Thoracic aorta (tissue), 2 donors: ENCODE measurements around the gene PIAS1. TPM values are rescaled to one million over a fixed set of nuclear protein-coding genes. Genes with fewer than 3 reads are reported as not detected.

Experiments used
- ATAC-seq: fragments of 150-250 bp; one replicate; pipeline ENCODE4 v1.8.0; 2017; ENCODE audit warnings: low read depth; ENCODE audit not compliant: insufficient number of reproducible peaks, low FRiP score
- DNase-seq: peaks from one replicate; pipeline ENCODE4 v3.0.0-alpha.2; 2020; ENCODE audit warnings: low spot score
- H3K27ac ChIP-seq, 2 donors: fragments of 200-600 bp; sonication (generic); 1 replicate in 1 of 2; 2 replicates in 1 of 2; pipeline ENCODE4 v1.5.1; 2016; ENCODE audit warnings: mild to moderate bottlenecking in 2 of 2, moderate library complexity in 2 of 2
- H3K27me3 ChIP-seq: fragments of 200-600 bp; sonication (generic); replicated peaks from 2 replicates; pipeline ENCODE4 v1.6.0; 2016; ENCODE audit warnings: mild to moderate bottlenecking; ENCODE audit not compliant: insufficient read depth
- H3K36me3 ChIP-seq: fragments of 200-600 bp; sonication (generic); one replicate; pipeline ENCODE4 v1.5.1; 2016
- H3K4me1 ChIP-seq, 2 donors: fragments of 200-600 bp; sonication (generic); 1 replicate in 1 of 2; 2 replicates in 1 of 2; pipeline versions ENCODE4 v1.5.1 to v1.6.0; 2016; ENCODE audit warnings: low read depth in 2 of 2, mild to moderate bottlenecking in 1 of 2; ENCODE audit not compliant: control insufficient read depth in 1 of 2
- H3K4me3 ChIP-seq: fragments of 200-600 bp; sonication (generic); 2 replicates; pipeline ENCODE4 v1.5.1; 2016; ENCODE audit warnings: mild to moderate bottlenecking
- H3K9me3 ChIP-seq: fragments of 200-600 bp; sonication (generic); 2 replicates; pipeline ENCODE4 v1.5.1; 2016
- CTCF ChIP-seq: fragments of 200-600 bp; sonication (generic); IDR thresholded peaks from one replicate; pipeline ENCODE4 v1.5.1; 2019; ENCODE audit warnings: antibody characterized with exemption
- total RNA-seq, 2 donors: library from RNA; depleted of rRNA; stranded (reverse); fragments of >200 nt; gene quantifications; one replicate each; pipeline versions ENCODE4 v1.1.0 to v1.2.3, GENCODE V29; 2016

Gene PIAS1
- total RNA-seq, 2 donors from 2014 or later = 45.1 to 74.1 TPM

GRCh38 chr15:68062946-68063465 lies 8.9 kb downstream of the PIAS1 start:
- H3K36me3 ChIP-seq = peaks cover 5% of the 10 kb centered on the region
- DNase-seq (no peak), ATAC-seq (no peak)
- peaks cover 24 to 38% of the 10 kb centered on the region in 2 donors for H3K4me1 ChIP-seq
- no peak for TF ChIP-seq CTCF
- no peak overlapping the region for H3K27ac ChIP-seq
- no peaks in the 10 kb centered on the region for H3K27me3 ChIP-seq
- H3K9me3 ChIP-seq = no peaks in the 10 kb centered on the region
- H3K4me3 ChIP-seq = no peak overlapping the region

- peaks cover 19 to 32% of the 10 kb centered on the region in 2 donors for H3K4me1 ChIP-seq
- no peak for DNase-seq
Observed at GRCh38 chr15:68063606-68064005, 9.5 kb downstream of the PIAS1 start.

GRCh38 chr15:68073576-68074288 lies 19.6 kb downstream of the PIAS1 start:
- ATAC-seq (no peak), DNase-seq (no peak)
- Histone ChIP-seq H3K36me3 (no peaks in the 10 kb centered on the region), H3K27me3 (no peaks in the 10 kb centered on the region), H3K4me3 (no peak overlapping the region), H3K9me3 (no peaks in the 10 kb centered on the region), H3K27ac (no peak overlapping the region), H3K4me1 (peaks cover 14 to 37% of the 10 kb centered on the region in 2 donors)
- TF ChIP-seq CTCF = no peak

More at GRCh38 chr15:68063606-68064005, 9.5 kb downstream of the PIAS1 start:
- no peak overlapping the region for H3K27ac ChIP-seq
- H3K36me3 ChIP-seq = peaks cover 5% of the 10 kb centered on the region
- no peak for TF ChIP-seq CTCF
- no peaks in the 10 kb centered on the region for H3K9me3 ChIP-seq
- no peaks in the 10 kb centered on the region for H3K27me3 ChIP-seq
- no peak for ATAC-seq
- no peak overlapping the region for H3K4me3 ChIP-seq

GRCh38 chr15:68075764-68076385 lies 21.8 kb downstream of the PIAS1 start:
- no peak for ATAC-seq

More at GRCh38 chr15:68075764-68076385, 21.8 kb downstream of the PIAS1 start:
- Histone ChIP-seq H3K4me3 (no peak overlapping the region), H3K4me1 (peaks cover 7 to 39% of the 10 kb centered on the region in 2 donors), H3K36me3 (no peaks in the 10 kb centered on the region), H3K27me3 (no peaks in the 10 kb centered on the region), H3K9me3 (no peaks in the 10 kb centered on the region), H3K27ac (no peak overlapping the region)
- no peak for DNase-seq
- no peak for TF ChIP-seq CTCF
